DOHH2 (cell line): ENCODE measurements around the gene NPLOC4.

Experiments used
- H3F3A ChIP-seq: fragments of 200-600 bp; sonication (generic), shearing (Covaris generic); 2 replicates; pipeline ENCODE4 v1.6.0; 2016; ENCODE audit warnings: antibody characterized with exemption, mild to moderate bottlenecking; ENCODE audit not compliant: control insufficient read depth, insufficient read depth
- H3K27ac ChIP-seq: fragments of 200-600 bp; sonication (generic); 2 replicates; pipeline ENCODE4 v1.5.1; 2014; ENCODE audit warnings: low read depth, mild to moderate bottlenecking, low read length, moderate library complexity
- H3K27me3 ChIP-seq: fragments of 200-600 bp; sonication (generic); 2 replicates; pipeline ENCODE4 v1.6.1; 2014; ENCODE audit warnings: mild to moderate bottlenecking, low read length, mixed read lengths; ENCODE audit not compliant: control insufficient read depth
- H3K36me3 ChIP-seq: fragments of 200-600 bp; sonication (generic); 2 replicates; pipeline ENCODE4 v1.6.1; 2014; ENCODE audit warnings: mild to moderate bottlenecking, low read length, moderate library complexity, mixed read lengths; ENCODE audit not compliant: control insufficient read depth
- H3K4me1 ChIP-seq: fragments of 200-600 bp; sonication (generic); 2 replicates; pipeline ENCODE4 v1.6.1; 2014; ENCODE audit warnings: mild to moderate bottlenecking, low read length, mixed read lengths; ENCODE audit not compliant: control insufficient read depth
- H3K4me2 ChIP-seq: fragments of 200-600 bp; sonication (generic); 2 replicates; pipeline ENCODE4 v1.6.0; 2014; ENCODE audit warnings: mild to moderate bottlenecking, low read length, moderate library complexity
- H3K4me3 ChIP-seq: fragments of 200-600 bp; sonication (generic); 2 replicates; pipeline ENCODE4 v1.5.1; 2014; ENCODE audit warnings: mild to moderate bottlenecking, low read length, mixed read lengths
- H3K79me2 ChIP-seq: fragments of 200-600 bp; sonication (generic); 2 replicates; pipeline ENCODE4 v1.6.1; 2014; ENCODE audit warnings: mild to moderate bottlenecking, low read length, mixed read lengths; ENCODE audit not compliant: control insufficient read depth
- H3K9me2 ChIP-seq: fragments of 200-600 bp; sonication (generic); replicated peaks from 2 replicates; pipeline ENCODE4 v1.6.1; 2014; ENCODE audit warnings: mild to moderate bottlenecking, low read length, mixed read lengths; ENCODE audit not compliant: control insufficient read depth
- H3K9me3 ChIP-seq: fragments of 200-600 bp; sonication (generic); 2 replicates; pipeline ENCODE4 v1.6.1; 2014; ENCODE audit warnings: antibody characterized with exemption, low read length, mixed read lengths; ENCODE audit not compliant: control insufficient read depth, insufficient read depth
- H4K20me1 ChIP-seq: fragments of 200-600 bp; sonication (generic); 2 replicates; pipeline ENCODE4 v1.6.0; 2014; ENCODE audit warnings: low read depth, mild to moderate bottlenecking, antibody characterized with exemption, low read length, moderate library complexity; ENCODE audit not compliant: control insufficient read depth, insufficient read depth
- CTCF ChIP-seq: fragments of 200-600 bp; sonication (generic); IDR thresholded peaks from one replicate; pipeline ENCODE4 v1.5.1; 2014; ENCODE audit warnings: antibody characterized with exemption, mild to moderate bottlenecking, low read depth, low read length; ENCODE audit not compliant: poor library complexity, severe bottlenecking
- EZH2phosphoT487 ChIP-seq: fragments of 200-600 bp; sonication (generic); IDR thresholded peaks from 2 replicates; pipeline ENCODE4 v1.6.1; 2017; ENCODE audit warnings: borderline replicate concordance, mild to moderate bottlenecking, antibody characterized with exemption, low read length, moderate library complexity, mixed read lengths

NPLOC4 gene

DNA sequence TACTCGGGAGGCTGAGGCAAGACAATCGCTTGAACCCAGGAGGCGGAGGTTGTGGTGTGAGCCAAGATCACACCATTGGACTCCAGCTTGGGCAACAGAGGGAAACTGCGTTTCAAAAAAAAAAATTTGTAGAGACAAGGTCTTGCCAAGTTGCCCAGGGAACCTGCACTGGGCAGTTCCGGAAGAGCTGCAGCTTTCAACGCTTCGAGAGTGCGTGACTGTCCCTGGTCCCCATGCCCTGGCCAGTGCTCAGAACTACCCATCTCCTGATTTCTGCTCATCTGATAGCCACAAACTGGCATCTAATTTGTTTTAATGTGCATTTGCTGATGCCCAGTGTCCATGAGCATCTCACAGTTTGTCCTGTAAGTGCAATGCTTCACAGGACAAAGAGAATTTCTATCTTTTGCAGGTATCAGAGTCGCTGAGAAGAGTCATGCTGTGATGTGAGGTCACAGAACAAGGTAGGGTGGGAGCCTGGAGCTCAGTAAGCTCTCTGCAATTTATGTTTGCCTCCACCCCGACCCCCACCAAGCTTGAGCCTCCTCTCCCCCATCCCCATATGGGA, 128.2 kb downstream of the NPLOC4 start:
- Histone ChIP-seq H3K4me2 (peak overlapping the region; percentile 91), H3K36me3 (peaks cover 43% of the 10 kb centered on the region), H4K20me1 (peaks cover 31% of the 10 kb centered on the region), H3K27ac (no peak overlapping the region; the same call in 1 of the 2 replicates), H3F3A (peaks cover 54% of the 10 kb centered on the region), H3K9me3 (no peaks in the 10 kb centered on the region), H3K27me3 (peaks cover 2% of the 10 kb centered on the region; the same call in 1 of the 2 replicates), H3K4me3 (peak overlapping the region; percentile 93), H3K79me2 (peaks cover 40% of the 10 kb centered on the region), H3K4me1 (peaks cover 33% of the 10 kb centered on the region), H3K9me2 (no peaks in the 10 kb centered on the region)
- no peak for TF ChIP-seq EZH2phosphoT487
- no peak for TF ChIP-seq CTCF
